M059J (cell line): ENCODE results near the gene EDNRA. TPM values are rescaled to one million over a fixed set of nuclear protein-coding genes. Genes with fewer than 3 reads are reported as not detected.

ENCODE experiments used
- DNase-seq: peaks from one replicate; pipeline ENCODE4 v3.0.0-alpha.2; 2012; ENCODE audit warnings: low read depth
- total RNA-seq: library from RNA; depleted of rRNA; stranded (reverse); fragments of >200 nt; shearing (Covaris generic); gene quantifications from 2 replicates; pipeline ENCODE4 v1.2.3, GENCODE V29; 2014; rRNA removed

Gene EDNRA
- total RNA-seq, result 4.3 and 6.5 TPM in 2 replicates

GRCh38 chr4:147480891-147481576 is at the start of gene EDNRA:
Gene EDNRA (plus strand): TSS chr4:147481097. CDS start chr4:147485682, 4,585 bp downstream.
- peak; percentile 49 for DNase-seq

- DNase-seq, result peak; percentile 41
Observed at GRCh38 chr4:147434370-147434769, 46.5 kb upstream of the EDNRA start.

DNA sequence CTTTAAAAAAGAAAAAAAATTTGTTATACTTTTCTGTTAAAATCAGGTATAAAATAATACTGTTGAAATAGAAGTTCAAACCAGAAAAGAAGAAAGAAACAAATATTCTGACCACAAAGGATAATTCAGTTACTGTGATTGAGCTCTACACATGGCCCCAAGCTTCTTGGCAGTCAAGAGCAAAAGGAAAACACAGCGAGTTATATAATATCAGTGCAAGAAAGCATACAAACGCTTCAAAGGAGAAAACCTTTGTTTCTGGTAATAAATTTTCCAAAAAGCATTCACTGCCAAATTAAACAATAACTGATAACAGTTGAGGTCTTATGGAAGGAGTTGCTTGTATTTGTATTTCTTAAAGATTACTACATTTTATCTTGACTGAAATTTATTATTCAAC is 40.5 kb upstream of the EDNRA start:
- DNase-seq, result no peak

DNA sequence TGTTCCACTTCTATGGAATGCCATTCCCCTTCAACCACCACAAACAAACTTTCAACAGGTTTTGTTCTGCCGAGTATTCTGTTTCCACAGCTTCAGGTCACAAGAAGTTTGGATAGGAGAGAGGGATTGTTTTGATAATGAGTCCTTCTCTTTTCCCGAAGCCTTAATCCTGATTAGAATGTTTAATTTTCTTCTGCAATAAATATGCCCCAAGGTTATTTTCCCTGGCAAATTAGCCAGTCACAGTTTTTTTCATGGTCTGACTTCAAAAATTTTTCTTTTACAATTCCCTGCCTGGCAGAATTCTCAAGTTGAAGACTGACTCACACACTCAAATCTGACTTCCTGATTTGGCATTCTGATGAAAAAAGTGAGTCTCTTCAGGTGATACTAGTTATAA is 33.1 kb upstream of the EDNRA start:
- peak; percentile 69 for DNase-seq

- no peak for DNase-seq
Observed at GRCh38 chr4:147453561-147454141, 27.2 kb upstream of the EDNRA start.

DNA sequence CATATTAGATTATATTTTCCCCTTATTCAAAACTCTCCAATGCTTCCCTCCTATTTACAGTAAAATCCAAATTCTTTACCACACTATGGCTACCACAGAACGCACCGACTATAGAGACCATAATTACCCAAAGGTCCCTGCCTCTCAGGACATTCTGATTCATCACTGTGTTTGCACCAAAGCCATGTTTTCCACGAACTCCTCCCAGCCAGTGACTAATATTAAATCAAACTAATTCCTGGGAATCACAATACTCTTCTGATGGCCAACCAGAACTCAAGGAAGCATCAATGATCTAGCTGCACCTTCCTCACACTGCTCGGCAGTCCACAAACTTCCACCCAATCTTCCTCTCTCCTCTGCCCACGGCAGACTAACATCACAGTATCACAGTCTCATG is 24.2 kb upstream of the EDNRA start:
- no peak for DNase-seq

DNA sequence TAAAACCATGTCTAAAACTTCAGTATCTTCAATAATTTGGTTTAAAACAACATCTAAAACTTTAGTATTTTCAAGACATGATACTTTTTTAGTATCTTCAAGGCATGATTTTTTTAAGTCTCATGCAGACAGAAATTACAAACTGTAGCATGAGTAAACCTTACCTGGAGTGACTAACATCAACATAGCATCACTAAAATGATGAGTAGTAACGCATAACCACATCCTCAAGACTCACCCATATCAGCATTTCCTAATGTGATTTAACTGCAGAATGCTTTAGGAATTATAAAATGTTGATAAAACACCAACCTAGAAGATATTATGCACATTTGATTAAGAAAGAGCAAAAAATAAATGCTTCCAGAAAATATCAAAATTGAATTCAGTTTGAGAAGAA is 19.7 kb upstream of the EDNRA start:
- DNase-seq, result peak; percentile 36

- DNase-seq, result no peak
Observed at GRCh38 chr4:147463065-147463464, 17.8 kb upstream of the EDNRA start.

GRCh38 chr4:147465461-147465860 is 15.4 kb upstream of the EDNRA start:
- no peak for DNase-seq

DNA sequence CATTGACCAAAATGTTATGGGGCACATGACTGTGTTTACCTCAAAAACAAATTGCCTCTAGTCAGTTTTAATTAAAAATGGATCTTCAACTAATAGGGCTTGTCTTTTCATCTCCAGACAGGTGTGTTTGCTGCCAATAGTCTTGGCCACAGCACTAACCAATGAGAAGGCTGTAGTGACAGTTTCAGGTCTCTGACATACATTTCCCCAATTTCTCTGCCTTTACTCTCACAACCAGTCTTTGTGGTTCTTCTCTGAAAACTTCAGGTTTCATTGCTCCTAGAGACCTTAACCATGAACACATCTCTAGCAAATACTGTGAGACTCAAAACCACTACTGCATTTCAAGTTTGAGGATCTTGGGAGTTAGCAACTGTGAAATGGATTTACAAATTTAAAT is 3.5 kb upstream of the EDNRA start:
- DNase-seq, result no peak

GRCh38 chr4:147479376-147479775 is 1.5 kb upstream of the EDNRA start:
- DNase-seq, result peak; percentile 69

DNA sequence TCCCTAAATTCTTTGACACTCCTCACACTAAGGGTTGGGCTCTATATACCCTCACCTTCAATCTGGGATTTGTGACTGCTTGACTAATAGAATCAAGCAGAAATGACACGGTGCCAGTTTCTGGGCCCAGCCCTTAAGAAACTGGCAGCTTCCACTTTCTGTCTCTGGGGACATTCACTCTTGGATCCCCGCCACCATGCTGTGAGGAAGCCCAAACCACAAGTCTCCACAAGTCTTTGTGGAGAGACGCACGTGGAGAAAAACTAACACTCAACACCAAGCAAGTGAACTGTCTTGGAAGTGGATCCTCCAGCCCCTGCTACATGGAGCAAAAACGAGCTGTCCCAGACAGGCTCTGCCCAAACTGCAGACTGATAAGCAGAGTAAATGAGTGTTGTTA is 1.1 kb upstream of the EDNRA start:
- peak; percentile 91 for DNase-seq

GRCh38 chr4:147480502-147480890 is 401 bp upstream of the EDNRA start:
- DNase-seq, result no peak

DNA sequence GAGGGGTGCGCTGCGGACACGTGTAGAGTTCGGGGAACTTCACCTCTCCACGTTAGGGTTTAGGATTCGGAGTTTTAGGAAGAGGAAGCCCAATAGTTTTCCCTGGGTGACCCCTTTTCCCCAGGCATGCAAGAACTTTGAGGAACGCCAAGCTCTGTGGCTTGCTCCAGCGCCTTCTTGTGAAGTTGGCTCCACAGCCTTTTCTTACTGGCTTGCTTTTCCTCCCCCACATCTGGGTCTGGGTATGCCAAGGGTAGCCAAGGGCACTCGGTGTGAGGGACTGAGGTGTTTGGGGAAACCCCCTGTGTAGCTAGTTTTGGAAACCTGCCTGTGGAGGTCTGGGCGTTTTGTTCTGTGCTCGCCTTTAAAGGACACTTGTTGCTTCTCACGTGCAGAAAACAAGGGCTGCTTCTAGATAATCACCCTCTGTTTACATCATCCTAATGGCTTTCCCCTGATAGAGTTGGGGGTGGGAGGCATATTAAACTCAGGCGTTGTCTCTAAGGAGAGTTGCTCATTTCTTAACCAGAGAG is 746 bp downstream of the EDNRA start:
- DNase-seq, result peak; percentile 7

- no peak for DNase-seq
Observed at GRCh38 chr4:147482281-147482680, 1.4 kb downstream of the EDNRA start.

DNA sequence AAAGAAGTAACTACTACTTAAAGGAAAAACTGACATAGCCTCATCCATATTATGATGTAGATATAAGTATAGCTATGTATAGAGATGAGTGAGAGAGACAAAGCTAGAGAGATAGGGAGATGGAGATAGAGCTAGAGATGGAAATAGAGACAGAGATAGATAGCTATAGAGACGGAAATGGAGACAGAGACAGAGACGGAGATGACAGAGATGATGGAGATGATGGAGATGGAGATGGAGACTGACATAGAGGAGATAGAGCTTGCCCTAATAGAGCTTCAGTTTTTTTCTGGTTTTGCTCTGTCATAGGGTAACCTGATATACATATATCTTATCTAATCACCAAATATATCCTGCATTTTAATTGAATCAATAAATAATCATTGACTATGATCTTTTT is 4.3 kb downstream of the EDNRA start:
- no peak for DNase-seq

DNA sequence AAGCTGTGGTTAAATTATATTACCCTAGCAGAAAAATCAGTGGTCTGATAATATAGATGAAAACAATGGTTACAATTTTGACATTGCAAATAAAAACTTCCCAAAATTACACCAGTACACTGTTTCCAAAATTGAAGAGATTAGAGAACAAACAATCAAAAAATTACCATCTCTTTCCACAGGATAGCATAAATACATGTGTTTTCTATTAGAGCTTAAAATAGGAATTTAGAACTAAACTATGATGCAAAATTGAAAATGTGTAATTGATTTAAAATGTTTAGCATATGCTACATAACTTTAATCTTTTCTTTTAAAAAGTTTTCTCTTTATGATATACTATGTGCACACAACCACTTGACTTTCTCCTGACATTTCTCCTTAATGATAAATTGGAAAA is 6.7 kb downstream of the EDNRA start:
- DNase-seq, result no peak

DNA sequence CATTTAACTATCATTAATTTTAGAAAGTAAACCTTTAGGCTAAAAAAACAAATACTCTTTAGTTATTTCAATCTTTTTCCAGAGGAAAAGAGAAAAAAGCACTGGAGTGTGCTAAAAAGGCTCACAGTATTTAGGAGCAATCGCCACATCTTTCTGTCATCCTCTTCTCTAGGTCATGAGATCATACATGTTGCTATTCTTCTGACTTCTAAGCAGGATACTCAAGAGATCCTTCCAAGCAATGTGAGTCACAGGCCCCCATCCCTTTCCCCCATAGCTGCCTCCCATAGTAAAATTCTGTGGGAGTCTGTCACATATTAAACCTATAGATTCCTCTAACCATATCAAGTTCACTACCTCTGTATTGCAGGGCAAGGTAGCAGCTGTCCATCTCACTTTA is 7.7 kb downstream of the EDNRA start:
- DNase-seq, result no peak

DNA sequence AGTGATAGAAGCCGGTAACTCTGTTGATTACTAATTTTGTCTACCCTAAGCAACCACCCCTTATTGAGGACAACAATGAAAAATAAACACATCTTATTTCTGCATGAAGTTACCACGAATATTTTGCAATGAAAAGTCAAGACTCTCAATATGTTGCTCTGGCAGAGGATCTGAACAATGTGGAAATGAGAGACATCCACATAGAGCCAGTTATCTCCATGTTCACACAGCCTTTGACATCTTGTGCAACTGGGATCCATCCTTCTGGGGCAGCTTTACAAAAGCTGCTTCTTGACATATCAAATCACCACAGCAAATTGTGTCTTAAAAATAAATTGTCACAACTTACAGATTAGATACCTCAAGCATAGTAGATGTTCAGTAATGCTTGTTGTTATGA is 10.2 kb downstream of the EDNRA start:
- no peak for DNase-seq

GRCh38 chr4:147492306-147492705 is 11.4 kb downstream of the EDNRA start:
- DNase-seq, result no peak

- peak; percentile 22 for DNase-seq
Observed at GRCh38 chr4:147492761-147493160, 11.9 kb downstream of the EDNRA start.

- no peak for DNase-seq
Observed at GRCh38 chr4:147493307-147493706, 12.4 kb downstream of the EDNRA start.

DNA sequence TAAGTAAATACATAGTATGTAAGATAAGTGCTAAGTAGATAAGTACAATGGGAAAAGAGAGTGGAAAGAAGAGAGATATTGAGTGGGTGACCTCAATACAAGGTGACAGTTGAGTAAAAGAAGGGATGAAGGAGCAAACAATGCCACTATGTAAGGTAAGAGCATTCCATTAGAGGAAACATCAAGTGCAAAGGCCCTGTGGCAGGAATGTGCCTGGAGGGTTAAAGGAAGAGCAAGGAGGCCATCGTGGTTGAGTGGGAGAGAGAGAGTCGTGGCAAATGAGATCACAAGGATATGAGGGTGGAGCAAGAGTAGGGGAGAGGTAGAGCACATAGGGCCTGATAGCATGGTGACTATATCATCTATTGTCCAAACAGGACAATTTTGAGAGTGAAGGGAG is 13.4 kb downstream of the EDNRA start:
- no peak for DNase-seq

DNA sequence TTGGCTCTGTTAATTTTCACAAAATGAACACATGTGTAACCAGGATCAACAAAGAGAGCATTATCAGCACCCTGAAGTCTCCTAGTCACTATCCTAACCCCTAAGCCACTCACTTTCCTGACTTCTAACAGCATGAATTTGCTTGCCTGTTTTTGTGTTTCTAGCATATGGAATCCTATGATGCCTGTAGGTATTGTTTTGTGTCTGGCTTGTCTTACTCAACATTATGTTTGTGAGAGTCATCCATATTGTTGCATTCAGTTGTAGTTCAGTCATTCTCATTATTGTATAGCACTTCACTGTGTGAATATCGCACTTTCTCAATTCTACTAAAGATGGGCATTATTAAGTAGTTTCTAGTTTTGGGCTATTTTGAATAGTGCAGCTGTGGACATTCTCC is 15.6 kb downstream of the EDNRA start:
- no peak for DNase-seq
